Epithelial cell of esophagus (primary cell): ENCODE results near the gene PIK3R3.
"Not testable (repeated sequence)": the region's sequence is repeated elsewhere in the genome, so short reads cannot be mapped to it uniquely, and the experiment has no call there.

Experiments used
- DNase-seq: peaks from one replicate; pipeline ENCODE4 v3.0.0; 2010; ENCODE audit warnings: low read depth
- H3K4me3 ChIP-seq: 2 replicates; pipeline ENCODE4 v1.5.1; 2011; ENCODE audit warnings: mild to moderate bottlenecking, low read length, control low read depth
- TF ChIP-seq, protein P1 (sequence below): IDR thresholded peaks from 2 replicates; pipeline ENCODE4 v1.5.1; 2011; ENCODE audit warnings: low read depth, mild to moderate bottlenecking, low read length, control low read depth, inconsistent platforms; ENCODE audit not compliant: insufficient read depth; ENCODE audit errors: missing control alignments

Gene PIK3R3

DNA sequence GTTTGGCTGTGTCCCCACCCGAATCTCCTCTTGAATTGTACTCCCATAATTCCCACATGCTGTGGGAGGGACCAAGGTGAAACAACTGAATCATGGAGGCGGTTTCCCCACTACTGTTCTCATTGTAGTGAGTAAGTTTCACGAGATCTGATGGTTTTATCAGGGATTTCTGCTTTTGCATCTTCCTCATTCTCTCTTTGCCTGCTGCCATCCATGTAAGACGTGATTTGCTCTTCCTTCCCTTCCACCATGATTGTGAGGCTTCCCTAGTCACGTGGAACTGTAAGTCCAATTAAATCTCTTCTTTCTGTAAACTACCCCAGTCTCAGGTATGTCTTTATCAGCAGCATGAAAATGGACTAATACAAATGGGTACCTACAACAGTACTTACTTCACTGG lies 73.5 kb downstream of the PIK3R3 start:
- H3K4me3 ChIP-seq, result no peak overlapping the region
- TF ChIP-seq, protein P1, sequence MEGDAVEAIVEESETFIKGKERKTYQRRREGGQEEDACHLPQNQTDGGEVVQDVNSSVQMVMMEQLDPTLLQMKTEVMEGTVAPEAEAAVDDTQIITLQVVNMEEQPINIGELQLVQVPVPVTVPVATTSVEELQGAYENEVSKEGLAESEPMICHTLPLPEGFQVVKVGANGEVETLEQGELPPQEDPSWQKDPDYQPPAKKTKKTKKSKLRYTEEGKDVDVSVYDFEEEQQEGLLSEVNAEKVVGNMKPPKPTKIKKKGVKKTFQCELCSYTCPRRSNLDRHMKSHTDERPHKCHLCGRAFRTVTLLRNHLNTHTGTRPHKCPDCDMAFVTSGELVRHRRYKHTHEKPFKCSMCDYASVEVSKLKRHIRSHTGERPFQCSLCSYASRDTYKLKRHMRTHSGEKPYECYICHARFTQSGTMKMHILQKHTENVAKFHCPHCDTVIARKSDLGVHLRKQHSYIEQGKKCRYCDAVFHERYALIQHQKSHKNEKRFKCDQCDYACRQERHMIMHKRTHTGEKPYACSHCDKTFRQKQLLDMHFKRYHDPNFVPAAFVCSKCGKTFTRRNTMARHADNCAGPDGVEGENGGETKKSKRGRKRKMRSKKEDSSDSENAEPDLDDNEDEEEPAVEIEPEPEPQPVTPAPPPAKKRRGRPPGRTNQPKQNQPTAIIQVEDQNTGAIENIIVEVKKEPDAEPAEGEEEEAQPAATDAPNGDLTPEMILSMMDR, result no peak
- no peak for DNase-seq

DNA sequence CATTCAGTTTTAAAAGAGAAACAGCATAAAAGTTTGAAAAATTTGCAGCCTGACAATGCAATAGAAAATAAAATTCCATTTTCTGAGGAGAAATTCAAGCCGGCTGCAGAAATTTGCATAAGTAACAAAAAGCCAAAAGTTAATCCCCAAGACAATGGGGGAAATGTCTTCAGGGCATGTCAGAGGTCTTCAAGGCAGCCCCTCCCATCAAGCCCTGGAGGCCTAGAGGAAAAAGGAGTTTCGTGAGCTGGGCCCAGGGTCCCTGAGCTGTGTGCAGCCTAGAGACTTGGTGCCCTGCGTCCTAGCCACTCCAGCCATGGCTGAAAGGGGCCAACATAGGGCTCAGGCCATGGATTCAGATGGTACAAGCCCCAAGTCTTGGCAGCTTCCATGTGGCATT lies 74.6 kb downstream of the PIK3R3 start:
- no peak for DNase-seq
- H3K4me3 ChIP-seq, result no peak overlapping the region
- TF ChIP-seq, protein P1, result no peak

DNA sequence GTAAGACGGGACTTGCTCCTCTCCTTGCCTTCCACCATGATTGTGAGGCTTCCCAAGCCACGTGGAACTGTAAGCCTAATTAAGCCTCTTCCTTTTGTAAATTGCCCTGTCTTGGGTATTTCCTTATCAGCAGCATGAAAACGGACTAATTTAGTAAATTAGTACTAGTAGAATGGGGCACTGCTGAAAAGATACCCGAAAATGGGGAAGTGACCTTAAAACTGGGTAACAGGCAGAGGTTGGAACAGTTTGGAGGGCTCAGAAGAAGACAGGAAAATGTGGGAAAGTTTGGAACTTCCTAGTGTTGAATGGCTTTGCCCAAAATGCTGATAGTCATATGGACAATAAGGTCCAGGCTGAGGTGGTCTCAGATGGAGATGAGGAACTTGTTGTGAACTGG lies 75.2 kb downstream of the PIK3R3 start:
- H3K4me3 ChIP-seq, DNase-seq: not testable (repeated sequence)

DNA sequence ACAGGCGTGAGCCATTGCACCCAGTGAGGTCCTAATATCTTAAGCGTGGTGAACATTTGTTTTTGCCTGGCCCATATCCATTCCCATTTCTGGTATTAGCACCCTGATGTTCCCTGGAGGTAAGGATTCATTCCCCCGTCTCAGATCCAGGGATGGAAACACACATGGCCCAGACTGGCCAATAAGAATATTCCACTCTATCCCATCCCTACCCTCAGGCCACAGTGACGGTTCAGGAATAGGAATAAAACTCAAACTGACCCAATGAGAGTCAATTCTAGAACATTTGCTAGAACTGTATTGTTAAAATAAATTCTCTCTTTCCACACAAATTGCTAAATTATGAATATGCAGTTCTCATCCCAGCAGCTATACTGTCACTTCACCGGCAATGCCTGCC lies 76.1 kb downstream of the PIK3R3 start:
- DNase-seq, result no peak
- TF ChIP-seq, protein P1, result no peak
- H3K4me3 ChIP-seq, result no peak overlapping the region

DNA sequence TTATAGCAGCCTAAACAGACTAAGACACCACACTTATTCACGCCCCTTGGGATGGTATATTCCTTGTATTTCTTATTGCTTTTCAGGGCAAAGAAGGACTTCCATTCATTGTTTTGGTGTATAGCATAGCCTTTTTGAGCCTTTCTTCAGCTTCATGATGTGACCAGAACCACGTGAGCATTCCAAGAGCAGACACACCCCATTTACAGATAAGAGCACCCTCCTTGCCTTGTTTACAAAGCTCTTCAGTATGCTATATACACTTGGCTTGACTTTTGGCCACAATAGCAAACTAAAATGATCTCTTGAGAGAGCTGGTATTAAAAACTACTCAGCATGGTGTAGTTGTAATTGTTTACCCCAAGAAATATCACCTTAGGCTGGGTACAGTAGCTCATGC lies 78.7 kb downstream of the PIK3R3 start:
- no peak for DNase-seq
- TF ChIP-seq, protein P1, result no peak
- no peak overlapping the region for H3K4me3 ChIP-seq

DNA sequence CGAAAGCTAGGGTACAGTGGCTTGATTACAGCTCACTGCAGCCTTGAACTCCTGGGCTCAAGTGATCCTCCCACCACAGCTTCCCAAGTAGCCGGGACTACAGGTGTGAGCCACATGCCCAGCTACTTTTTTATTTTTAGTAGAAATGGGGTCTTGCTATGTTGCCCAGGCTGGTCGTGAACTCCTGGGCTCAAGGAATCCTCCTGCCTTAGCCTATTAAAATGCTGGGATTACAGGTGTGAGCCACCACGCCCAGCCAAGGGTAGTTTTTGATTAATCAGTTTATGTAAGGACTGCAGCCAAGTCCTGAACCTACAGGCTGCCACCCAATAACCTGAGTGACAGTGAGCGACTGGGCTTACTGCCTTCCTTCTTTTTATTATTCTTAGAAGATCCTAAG lies 88.3 kb downstream of the PIK3R3 start:
- no peak overlapping the region for H3K4me3 ChIP-seq
- no peak for DNase-seq
- TF ChIP-seq, protein P1, result no peak

DNA sequence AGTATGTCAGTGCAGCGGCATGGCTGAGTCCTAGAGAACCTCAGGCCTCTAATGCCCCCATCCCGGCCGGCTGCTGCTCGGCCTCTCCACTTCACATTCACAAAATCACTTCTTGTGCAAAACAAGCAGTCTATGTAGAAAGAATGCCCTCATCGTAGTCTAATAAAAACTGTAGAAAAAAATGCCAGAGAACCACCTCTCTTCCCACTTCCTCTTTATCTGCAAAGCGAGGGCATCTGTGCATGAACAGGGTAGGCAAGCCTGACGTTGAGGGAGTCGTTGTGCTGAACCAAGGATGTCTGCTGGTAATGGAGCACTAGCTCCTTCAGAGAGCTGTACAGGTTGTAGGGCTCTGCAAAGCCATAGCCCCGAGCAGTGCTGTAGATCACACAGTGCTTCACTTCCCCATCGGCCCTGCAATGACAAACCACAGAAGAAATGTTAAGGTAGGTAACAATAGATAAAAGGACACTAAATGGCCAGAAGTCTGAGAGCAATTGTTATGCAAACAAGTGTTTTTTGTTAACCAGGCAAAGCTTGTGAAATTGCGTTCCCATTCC lies 88.9 kb downstream of the PIK3R3 start:
- H3K4me3 ChIP-seq, result no peak overlapping the region
- DNase-seq, result no peak
- TF ChIP-seq, protein P1, result no peak
